Ishikawa (cell line): Measurements from ENCODE around the gene GNB5.

Experiments
- CEBPB ChIP-seq: IDR thresholded peaks from 2 replicates; pipeline ENCODE4 v1.6.1; 2012
- CREB1 ChIP-seq: IDR thresholded peaks from 2 replicates; pipeline ENCODE4 v1.6.1; 2012; ENCODE audit warnings: low read depth
- EGR1 ChIP-seq: IDR thresholded peaks from 2 replicates; pipeline ENCODE4 v1.6.1; 2012
- EP300 ChIP-seq: IDR thresholded peaks from 2 replicates; pipeline ENCODE4 v1.6.1; 2012; ENCODE audit warnings: borderline replicate concordance
- FOXM1 ChIP-seq: IDR thresholded peaks from 2 replicates; pipeline ENCODE4 v1.6.1; 2012; ENCODE audit warnings: low read depth, borderline replicate concordance
- NFIC ChIP-seq: IDR thresholded peaks from 2 replicates; pipeline ENCODE4 v1.6.1; 2012
- RAD21 ChIP-seq: IDR thresholded peaks from 2 replicates; pipeline ENCODE4 v1.6.1; 2012; ENCODE audit warnings: low read depth
- TAF1 ChIP-seq: IDR thresholded peaks from 2 replicates; pipeline ENCODE4 v1.6.1; 2012; ENCODE audit warnings: low read depth, mild to moderate bottlenecking
- TCF12 ChIP-seq: IDR thresholded peaks from 2 replicates; pipeline ENCODE4 v1.6.1; 2012; ENCODE audit warnings: low read depth
- TEAD4 ChIP-seq: IDR thresholded peaks from 2 replicates; pipeline ENCODE4 v1.6.1; 2012
- USF1 ChIP-seq: IDR thresholded peaks from 2 replicates; pipeline ENCODE4 v1.6.1; 2012
- YY1 ChIP-seq: IDR thresholded peaks from 2 replicates; pipeline ENCODE4 v1.6.1; 2012; ENCODE audit warnings: low read depth
- ZBTB7A ChIP-seq: IDR thresholded peaks from 2 replicates; pipeline ENCODE4 v1.6.1; 2012; ENCODE audit warnings: low read depth
- TF ChIP-seq, protein P1 (sequence below): IDR thresholded peaks from 2 replicates; pipeline ENCODE4 v1.6.1; 2012; ENCODE audit warnings: low read depth, mild to moderate bottlenecking
- TF ChIP-seq, protein P2 (sequence below): IDR thresholded peaks from 2 replicates; pipeline ENCODE4 v1.6.1; 2012

Gene GNB5

DNA sequence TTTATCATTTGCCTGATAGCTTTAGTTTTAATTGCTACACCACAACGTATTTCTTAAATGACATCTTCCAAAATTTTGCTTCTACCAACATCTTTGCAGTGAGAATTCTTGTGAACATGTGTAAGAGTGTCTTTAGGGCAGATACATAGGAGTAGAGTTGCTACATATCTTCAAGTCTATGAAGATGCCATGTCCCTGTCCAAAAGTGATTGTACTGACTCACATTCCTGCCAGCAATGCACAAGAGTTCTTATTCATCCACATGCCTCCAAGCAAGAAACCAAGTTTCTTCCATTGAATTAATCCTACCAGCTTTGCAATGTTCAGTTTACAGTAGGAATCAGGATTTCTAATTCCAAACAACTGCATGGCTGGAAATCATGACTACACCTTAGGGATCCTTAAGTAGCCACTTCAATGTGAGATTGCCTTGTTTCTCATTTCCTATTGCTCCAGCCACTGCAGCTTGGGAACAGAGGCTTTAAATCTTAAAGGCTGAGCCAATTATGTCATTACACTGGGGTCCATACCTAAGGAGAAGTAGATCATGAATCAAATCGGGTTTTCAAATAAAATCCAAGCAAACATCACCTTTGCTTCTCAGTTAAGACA is 123.1 kb downstream of the GNB5 start:
- no peak for TF ChIP-seq CREB1
- no peak for TF ChIP-seq FOXM1
- TF ChIP-seq, protein P1, sequence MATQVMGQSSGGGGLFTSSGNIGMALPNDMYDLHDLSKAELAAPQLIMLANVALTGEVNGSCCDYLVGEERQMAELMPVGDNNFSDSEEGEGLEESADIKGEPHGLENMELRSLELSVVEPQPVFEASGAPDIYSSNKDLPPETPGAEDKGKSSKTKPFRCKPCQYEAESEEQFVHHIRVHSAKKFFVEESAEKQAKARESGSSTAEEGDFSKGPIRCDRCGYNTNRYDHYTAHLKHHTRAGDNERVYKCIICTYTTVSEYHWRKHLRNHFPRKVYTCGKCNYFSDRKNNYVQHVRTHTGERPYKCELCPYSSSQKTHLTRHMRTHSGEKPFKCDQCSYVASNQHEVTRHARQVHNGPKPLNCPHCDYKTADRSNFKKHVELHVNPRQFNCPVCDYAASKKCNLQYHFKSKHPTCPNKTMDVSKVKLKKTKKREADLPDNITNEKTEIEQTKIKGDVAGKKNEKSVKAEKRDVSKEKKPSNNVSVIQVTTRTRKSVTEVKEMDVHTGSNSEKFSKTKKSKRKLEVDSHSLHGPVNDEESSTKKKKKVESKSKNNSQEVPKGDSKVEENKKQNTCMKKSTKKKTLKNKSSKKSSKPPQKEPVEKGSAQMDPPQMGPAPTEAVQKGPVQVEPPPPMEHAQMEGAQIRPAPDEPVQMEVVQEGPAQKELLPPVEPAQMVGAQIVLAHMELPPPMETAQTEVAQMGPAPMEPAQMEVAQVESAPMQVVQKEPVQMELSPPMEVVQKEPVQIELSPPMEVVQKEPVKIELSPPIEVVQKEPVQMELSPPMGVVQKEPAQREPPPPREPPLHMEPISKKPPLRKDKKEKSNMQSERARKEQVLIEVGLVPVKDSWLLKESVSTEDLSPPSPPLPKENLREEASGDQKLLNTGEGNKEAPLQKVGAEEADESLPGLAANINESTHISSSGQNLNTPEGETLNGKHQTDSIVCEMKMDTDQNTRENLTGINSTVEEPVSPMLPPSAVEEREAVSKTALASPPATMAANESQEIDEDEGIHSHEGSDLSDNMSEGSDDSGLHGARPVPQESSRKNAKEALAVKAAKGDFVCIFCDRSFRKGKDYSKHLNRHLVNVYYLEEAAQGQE, result no peak
- no peak for TF ChIP-seq USF1
- no peak for TF ChIP-seq TCF12
- TF ChIP-seq, protein P2, sequence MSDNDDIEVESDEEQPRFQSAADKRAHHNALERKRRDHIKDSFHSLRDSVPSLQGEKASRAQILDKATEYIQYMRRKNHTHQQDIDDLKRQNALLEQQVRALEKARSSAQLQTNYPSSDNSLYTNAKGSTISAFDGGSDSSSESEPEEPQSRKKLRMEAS, result no peak
- TF ChIP-seq TEAD4, result no peak
- no peak for TF ChIP-seq TAF1
- no peak for TF ChIP-seq YY1
- no peak for TF ChIP-seq NFIC
- TF ChIP-seq EP300, result no peak
- no peak for TF ChIP-seq RAD21
- TF ChIP-seq CEBPB, result no peak
- no peak for TF ChIP-seq EGR1
- no peak for TF ChIP-seq ZBTB7A

DNA sequence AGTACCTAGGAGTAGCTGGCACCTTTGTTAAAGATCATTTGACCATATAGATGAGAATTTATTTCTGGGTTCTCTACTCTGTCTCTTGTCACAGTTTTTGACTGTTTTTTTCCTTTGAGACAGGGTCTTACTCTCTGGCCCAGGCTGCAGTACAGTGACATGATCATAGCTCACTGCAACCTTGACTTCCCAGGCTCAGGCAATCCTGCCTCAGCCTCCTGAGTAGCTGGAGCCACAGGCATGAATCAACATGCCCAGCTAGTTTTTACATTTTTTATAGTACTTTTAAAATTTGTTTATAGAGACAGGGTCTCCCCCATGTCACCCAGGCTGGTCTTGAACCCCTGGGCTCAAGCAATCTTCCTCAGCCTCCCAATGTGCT is 123.7 kb downstream of the GNB5 start:
- TF ChIP-seq YY1 (no peak), EGR1 (no peak), CREB1 (no peak), NFIC (no peak)

GRCh38 chr15:52066842-52067544 is 124.2 kb downstream of the GNB5 start:
- no peak for TF ChIP-seq CEBPB
- no peak for TF ChIP-seq YY1
- TF ChIP-seq EP300, result no peak
- TF ChIP-seq FOXM1, result no peak
- no peak for TF ChIP-seq NFIC
- TF ChIP-seq TCF12, result no peak
- TF ChIP-seq, protein P1, result no peak
- no peak for TF ChIP-seq TAF1
- TF ChIP-seq TEAD4, result no peak
- no peak for TF ChIP-seq USF1
- no peak for TF ChIP-seq CREB1
- TF ChIP-seq, protein P2, result no peak
- TF ChIP-seq EGR1, result no peak
- TF ChIP-seq ZBTB7A, result no peak
- TF ChIP-seq RAD21, result no peak
